ENCODE data around the gene ZNF552. TPM values are rescaled to one million over a fixed set of nuclear protein-coding genes. Genes with fewer than 3 reads are reported as not detected.
"Not testable (repeated sequence)": the region's sequence is repeated elsewhere in the genome, so short reads cannot be mapped to it uniquely, and the experiment has no call there.

Gene ZNF552
- total and polyA plus RNA-seq, 7 experiments from 2014 or later = 10.6 to 21.9 (median 16.3) TPM

GRCh38 chr19:57821095-57821494 lies 6.4 kb upstream of the ZNF552 start:
- H3K27me3 Mint-ChIP-seq; H3K9me3 Mint-ChIP-seq; H3K4me3 ChIP-seq (ENCODE audit: low read length); H3K27me3 ChIP-seq (ENCODE audit: control insufficient read depth in 2 of 2, insufficient read depth in 2 of 2, low read length in 2 of 2); H3K36me3 ChIP-seq (ENCODE audit: control insufficient read depth in 2 of 3, insufficient read depth in 3 of 3, low read length in 3 of 3); ATAC-seq; CTCF ChIA-PET; H3K4me1 ChIP-seq (ENCODE audit: control insufficient read depth in 2 of 2, insufficient read depth in 2 of 2, low read length in 2 of 2); intact Hi-C loops (cut with micrococcal nuclease); H3K9me3 ChIP-seq (ENCODE audit: control insufficient read depth in 2 of 3, low read length in 3 of 3); DNase-seq: not testable (repeated sequence)
- H3K4me3 Mint-ChIP-seq = peak overlapping the region in 9 of 10 donors; percentile 95 to 99 (median 98)
- H3K36me3 Mint-ChIP-seq = peaks cover 14 to 37% (median 33%) of the 10 kb centered on the region in 5 donors
- peak overlapping the region; percentile 92 for H3K27ac ChIP-seq (ENCODE audit: low read depth, low read length)
- H3K4me1 Mint-ChIP-seq = peaks cover 35 to 65% (median 59%) of the 10 kb centered on the region in 7 donors
- POLR2A ChIA-PET = interaction anchor here (0.6 kb wide), 1 partner anchor 488 kb away, joined by 3 read pairs; no protein-coding TSS in a partner anchor
- peak overlapping the region; percentile 28 to 99 (median 95) for H3K27ac Mint-ChIP-seq

GRCh38 chr19:57820599-57820998 lies 5.9 kb upstream of the ZNF552 start:
- H3K4me3 Mint-ChIP-seq = peak overlapping the region; percentile 95 to 99 (median 98)
- Histone ChIP-seq H3K4me1 (ENCODE audit: control insufficient read depth in 2 of 2, insufficient read depth in 2 of 2, low read length in 2 of 2) (peaks cover 0 to 8% of the 10 kb centered on the region in 2 donors), H3K36me3 (ENCODE audit: control insufficient read depth in 2 of 3, insufficient read depth in 3 of 3, low read length in 3 of 3) (peaks cover 0 to 4% (median 3%) of the 10 kb centered on the region in 3 experiments), H3K9me3 (ENCODE audit: control insufficient read depth in 2 of 3, low read length in 3 of 3) (no peaks in the 10 kb centered on the region), H3K27ac (ENCODE audit: low read depth, low read length) (peak overlapping the region; percentile 92), H3K27me3 (ENCODE audit: control insufficient read depth in 2 of 2, insufficient read depth in 2 of 2, low read length in 2 of 2) (no peaks in the 10 kb centered on the region), H3K4me3 (ENCODE audit: low read length) (peak overlapping the region; percentile 98)
- no peaks in the 10 kb centered on the region for H3K27me3 Mint-ChIP-seq
- peak overlapping the region; percentile 88 to 99 (median 95) for H3K27ac Mint-ChIP-seq
- DNase-seq (no peak), ATAC-seq (no peak)
- H3K4me1 Mint-ChIP-seq = peaks cover 35 to 65% (median 59%) of the 10 kb centered on the region in 7 donors
- H3K9me3 Mint-ChIP-seq = peaks cover 0 to 3% (median 0%) of the 10 kb centered on the region in 11 donors
- CTCF ChIA-PET = no interaction called here
- peaks cover 14 to 36% (median 30%) of the 10 kb centered on the region in 5 donors for H3K36me3 Mint-ChIP-seq
- intact Hi-C loops (cut with micrococcal nuclease) = no loop called here
- POLR2A ChIA-PET = interaction anchor here (0.9 to 1.5 kb wide), 5 partner anchors 51 to 431 kb away, joined by 3 to 7 read pairs (median 3); partner anchors contain the start of genes ZNF274 and ZNF586

- peak; percentile 45 to 85 (median 79) for DNase-seq
These were observed 4.9 kb upstream of the ZNF552 start for GRCh38 chr19:57819475-57820148.

GRCh38 chr19:57818378-57818777 lies 3.7 kb upstream of the ZNF552 start:
- peaks cover 0 to 10% (median 3%) of the 10 kb centered on the region in 3 experiments for H3K36me3 ChIP-seq (ENCODE audit: control insufficient read depth in 2 of 3, insufficient read depth in 3 of 3, low read length in 3 of 3)
- peaks cover 0 to 2% (median 0%) of the 10 kb centered on the region in 11 donors for H3K9me3 Mint-ChIP-seq
- peak overlapping the region in 6 of 9 donors; percentile 32 to 95 (median 70) for H3K27ac Mint-ChIP-seq
- peak overlapping the region; percentile 46 to 99 (median 97) for H3K4me3 Mint-ChIP-seq
- ATAC-seq (no peak), DNase-seq (no peak)
- peaks cover 12 to 25% (median 16%) of the 10 kb centered on the region in 5 donors for H3K36me3 Mint-ChIP-seq
- H3K4me1 ChIP-seq (ENCODE audit: control insufficient read depth in 2 of 2, insufficient read depth in 2 of 2, low read length in 2 of 2) = peaks cover 10 to 21% of the 10 kb centered on the region in 2 donors
- no peaks in the 10 kb centered on the region for H3K27me3 Mint-ChIP-seq
- intact Hi-C loops (cut with micrococcal nuclease) = loop anchor here (2.0 to 10.0 kb wide), 5 partner anchors 136 to 586 kb away; partner anchors contain the start of genes ZNF416 (in 1 of the 2), ZNF548 (in 1 of the 2), ZNF551 (in 1 of the 2) and ZNF584 (in 1 of the 2)
- no peaks in the 10 kb centered on the region for H3K27me3 ChIP-seq (ENCODE audit: control insufficient read depth in 2 of 2, insufficient read depth in 2 of 2, low read length in 2 of 2)
- ChIA-PET POLR2A (interaction anchor here (1.0 to 1.6 kb wide), 4 partner anchors 98 to 332 kb away, joined by 3 to 7 read pairs (median 6); partner anchors contain the start of genes ZNF329, ZNF417 and ZNF606), CTCF (no interaction called here)
- no peak overlapping the region for H3K27ac ChIP-seq (ENCODE audit: low read depth, low read length)
- H3K4me1 Mint-ChIP-seq = peaks cover 36 to 73% (median 63%) of the 10 kb centered on the region in 7 donors
- no peaks in the 10 kb centered on the region for H3K9me3 ChIP-seq (ENCODE audit: control insufficient read depth in 2 of 3, low read length in 3 of 3)
- H3K4me3 ChIP-seq (ENCODE audit: low read length) = no peak overlapping the region

More at GRCh38 chr19:57819475-57820148, 4.9 kb upstream of the ZNF552 start:
- Mint-ChIP-seq H3K27ac (peak overlapping the region; percentile 88 to 99 (median 95)), H3K9me3 (peaks cover 0 to 3% (median 0%) of the 10 kb centered on the region in 11 donors), H3K4me3 (peak overlapping the region; percentile 95 to 99 (median 98)), H3K27me3 (no peaks in the 10 kb centered on the region), H3K36me3 (peaks cover 14 to 35% (median 28%) of the 10 kb centered on the region in 5 donors), H3K4me1 (peaks cover 38 to 73% (median 67%) of the 10 kb centered on the region in 7 donors)
- H3K9me3 ChIP-seq (ENCODE audit: control insufficient read depth in 2 of 3, low read length in 3 of 3) = no peaks in the 10 kb centered on the region
- H3K4me3 ChIP-seq (ENCODE audit: low read length) = peak overlapping the region; percentile 98
- POLR2A ChIA-PET = interaction anchor here (0.6 to 1.6 kb wide), 19 partner anchors 27 to 430 kb away, joined by 3 to 7 read pairs (median 4); partner anchors contain the start of genes ZNF274, ZNF329, ZNF417 and ZNF548
- peak overlapping the region; percentile 92 for H3K27ac ChIP-seq (ENCODE audit: low read depth, low read length)
- H3K27me3 ChIP-seq (ENCODE audit: control insufficient read depth in 2 of 2, insufficient read depth in 2 of 2, low read length in 2 of 2) = no peaks in the 10 kb centered on the region
- ATAC-seq = peak; percentile 89
- CTCF ChIA-PET = interaction anchor here (0.6 kb wide), 2 partner anchors 335 to 418 kb away, joined by 3 to 4 read pairs; no protein-coding TSS in a partner anchor
- H3K36me3 ChIP-seq (ENCODE audit: control insufficient read depth in 2 of 3, insufficient read depth in 3 of 3, low read length in 3 of 3) = peaks cover 0 to 5% (median 3%) of the 10 kb centered on the region in 3 experiments
- H3K4me1 ChIP-seq (ENCODE audit: control insufficient read depth in 2 of 2, insufficient read depth in 2 of 2, low read length in 2 of 2) = peaks cover 0 to 13% of the 10 kb centered on the region in 2 donors
- intact Hi-C loops (cut with micrococcal nuclease) = loop anchor here (1.0 to 10.0 kb wide), 9 partner anchors 30 to 585 kb away; partner anchors contain the start of genes ZNF586 (in 2 of the 2), ZNF587 (in 2 of the 2), ZNF776 (in 2 of the 2) and ZNF416 (in 1 of the 2)

- Histone ChIP-seq H3K27me3 (ENCODE audit: control insufficient read depth in 2 of 2, insufficient read depth in 2 of 2, low read length in 2 of 2) (no peaks in the 10 kb centered on the region), H3K4me3 (ENCODE audit: low read length) (no peak overlapping the region), H3K9me3 (ENCODE audit: control insufficient read depth in 2 of 3, low read length in 3 of 3) (no peaks in the 10 kb centered on the region), H3K27ac (ENCODE audit: low read depth, low read length) (no peak overlapping the region), H3K4me1 (ENCODE audit: control insufficient read depth in 2 of 2, insufficient read depth in 2 of 2, low read length in 2 of 2) (peaks cover 10 to 24% of the 10 kb centered on the region in 2 donors), H3K36me3 (ENCODE audit: control insufficient read depth in 2 of 3, insufficient read depth in 3 of 3, low read length in 3 of 3) (peaks cover 0 to 10% (median 3%) of the 10 kb centered on the region in 3 experiments)
- Mint-ChIP-seq H3K36me3 (peaks cover 12 to 23% (median 13%) of the 10 kb centered on the region in 5 donors), H3K9me3 (peaks cover 0 to 2% (median 0%) of the 10 kb centered on the region in 11 donors), H3K27me3 (no peaks in the 10 kb centered on the region), H3K4me3 (peak overlapping the region in 8 of 10 donors; percentile 14 to 99 (median 90)), H3K27ac (peak overlapping the region in 3 of 9 donors; percentile 10 to 95 (median 25)), H3K4me1 (peaks cover 36 to 73% (median 63%) of the 10 kb centered on the region in 7 donors)
- intact Hi-C loops (cut with micrococcal nuclease) = loop anchor here (2.0 to 10.0 kb wide), 5 partner anchors 136 to 587 kb away; partner anchors contain the start of genes ZNF416 (in 1 of the 2), ZNF548 (in 1 of the 2), ZNF551 (in 1 of the 2) and ZNF584 (in 1 of the 2)
- POLR2A ChIA-PET = interaction anchor here (0.7 to 1.0 kb wide), 2 partner anchors 13 to 282 kb away, joined by 3 read pairs; no protein-coding TSS in a partner anchor
- CTCF ChIA-PET = no interaction called here
- ATAC-seq = no peak
- no peak for DNase-seq
These were observed 3.3 kb upstream of the ZNF552 start for GRCh38 chr19:57817976-57818375.

- peaks cover 34 to 74% (median 66%) of the 10 kb centered on the region in 7 donors for H3K4me1 Mint-ChIP-seq
- POLR2A ChIA-PET = no interaction called here
These were observed 1.9 kb upstream of the ZNF552 start for GRCh38 chr19:57816652-57817051.

More at GRCh38 chr19:57816652-57817051, 1.9 kb upstream of the ZNF552 start:
- H3K36me3 ChIP-seq (ENCODE audit: control insufficient read depth in 2 of 3, insufficient read depth in 3 of 3, low read length in 3 of 3) = peaks cover 0 to 10% (median 0%) of the 10 kb centered on the region in 3 experiments
- H3K27me3 ChIP-seq (ENCODE audit: control insufficient read depth in 2 of 2, insufficient read depth in 2 of 2, low read length in 2 of 2) = no peaks in the 10 kb centered on the region
- H3K27ac ChIP-seq (ENCODE audit: low read depth, low read length) = no peak overlapping the region
- DNase-seq (no peak), ATAC-seq (no peak)
- peaks cover 10 to 37% of the 10 kb centered on the region in 2 donors for H3K4me1 ChIP-seq (ENCODE audit: control insufficient read depth in 2 of 2, insufficient read depth in 2 of 2, low read length in 2 of 2)
- H3K4me3 ChIP-seq (ENCODE audit: low read length) = no peak overlapping the region
- no peaks in the 10 kb centered on the region for H3K27me3 Mint-ChIP-seq
- H3K27ac Mint-ChIP-seq = peak overlapping the region in 2 of 9 donors; percentile 17 to 66
- peaks cover 5 to 22% (median 10%) of the 10 kb centered on the region in 5 donors for H3K36me3 Mint-ChIP-seq
- peak overlapping the region in 4 of 10 donors; percentile 17 to 65 (median 19) for H3K4me3 Mint-ChIP-seq
- CTCF ChIA-PET = no interaction called here
- intact Hi-C loops (cut with micrococcal nuclease) = loop anchor here (5.0 to 10.0 kb wide), 4 partner anchors 134 to 588 kb away; partner anchors contain the start of genes ZNF416 (in 1 of the 2), ZNF548 (in 1 of the 2), ZNF551 (in 1 of the 2) and ZNF584 (in 1 of the 2)
- H3K9me3 Mint-ChIP-seq = peaks cover 0 to 2% (median 0%) of the 10 kb centered on the region in 11 donors
- no peaks in the 10 kb centered on the region for H3K9me3 ChIP-seq (ENCODE audit: control insufficient read depth in 2 of 3, low read length in 3 of 3)

Measured in naive thymus-derived CD4-positive, alpha-beta T cell (primary cell).